ENCODE measurements around the gene TBC1D14. TPM values are rescaled to one million over a fixed set of nuclear protein-coding genes. Genes with fewer than 3 reads are reported as not detected.

Gene TBC1D14
- total RNA-seq, 4 donors from 2014 or later = 42.6 to 56.9 (median 54.0) TPM

GRCh38 chr4:6916069-6916586, 6.5 kb downstream of the TBC1D14 start:
- Histone ChIP-seq H3K27me3 (no peaks in the 10 kb centered on the region), H3K4me3 (no peak overlapping the region), H3K36me3 (no peaks in the 10 kb centered on the region), H3K27ac (peak overlapping the region; percentile 85 to 91 (median 86)), H3K9me3 (no peaks in the 10 kb centered on the region), H3K4me1 (peaks cover 37 to 88% (median 54%) of the 10 kb centered on the region in 4 donors)
- intact Hi-C loops (cut with DNase I; ENCODE audit: low total_unique reads) = no loop called here
- TF ChIP-seq POLR2AphosphoS5 (IDR thresholded peaks at IDR 0.05) (no peak), POLR2A (IDR thresholded peaks at IDR 0.05) (no peak), CTCF (IDR thresholded peaks at IDR 0.05) (no peak), EP300 (IDR thresholded peaks at IDR 0.05; ENCODE audit: low read depth) (no peak)
- 63 to 72% methylated on average over 7 to 12 of the region's 12 CpGs for WGBS, 2 donors (ENCODE audit: low coverage in 1 of 2)
- peak; percentile 41 for DNase-seq
- in situ Hi-C loops (cut with MboI; ENCODE audit: low pct_ligation_motif_present in 1 of 4, low pct_unique_long_range_greater_than_20kb in 1 of 4, low sequenced_read_pairs in 3 of 4) = no loop called here

GRCh38 chr4:6916587-6917460, 7.2 kb downstream of the TBC1D14 start:
- Histone ChIP-seq H3K4me1 (peaks cover 37 to 84% (median 52%) of the 10 kb centered on the region in 4 donors), H3K27ac (peak overlapping the region; percentile 85 to 91 (median 86)), H3K4me3 (peak overlapping the region in 2 of 4 donors; percentile 6 to 10), H3K36me3 (no peaks in the 10 kb centered on the region), H3K9me3 (no peaks in the 10 kb centered on the region), H3K27me3 (no peaks in the 10 kb centered on the region)
- TF ChIP-seq CTCF (IDR thresholded peaks at IDR 0.05) = no peak
- peak; percentile 57 to 85 (median 81) for TF ChIP-seq POLR2AphosphoS5 (IDR thresholded peaks at IDR 0.05)
- TF ChIP-seq POLR2A (IDR thresholded peaks at IDR 0.05) = peak; percentile 65
- peak; percentile 51 for TF ChIP-seq EP300 (IDR thresholded peaks at IDR 0.05; ENCODE audit: low read depth)
- peak; percentile 80 for DNase-seq
- in situ Hi-C loops (cut with MboI; ENCODE audit: low pct_ligation_motif_present in 1 of 4, low pct_unique_long_range_greater_than_20kb in 1 of 4, low sequenced_read_pairs in 3 of 4) (no loop called here), intact Hi-C loops (cut with DNase I; ENCODE audit: low total_unique reads) (no loop called here)
- 31 to 38% methylated on average over 2 to 15 of the region's 15 CpGs for WGBS, 2 donors (ENCODE audit: low coverage in 1 of 2)

GRCh38 chr4:6917461-6918271, 8.0 kb downstream of the TBC1D14 start:
- Histone ChIP-seq H3K27ac (peak overlapping the region; percentile 85 to 91 (median 86)), H3K9me3 (no peaks in the 10 kb centered on the region), H3K36me3 (no peaks in the 10 kb centered on the region), H3K27me3 (no peaks in the 10 kb centered on the region), H3K4me1 (peaks cover 37 to 76% (median 50%) of the 10 kb centered on the region in 4 donors), H3K4me3 (peak overlapping the region in 2 of 4 donors; percentile 6 to 10)
- in situ Hi-C loops (cut with MboI; ENCODE audit: low pct_ligation_motif_present in 1 of 4, low pct_unique_long_range_greater_than_20kb in 1 of 4, low sequenced_read_pairs in 3 of 4) = no loop called here
- TF ChIP-seq EP300 (IDR thresholded peaks at IDR 0.05; ENCODE audit: low read depth) (peak; percentile 86), POLR2A (IDR thresholded peaks at IDR 0.05) (peak; percentile 67), CTCF (IDR thresholded peaks at IDR 0.05) (peak; percentile 66 to 89 (median 78)), POLR2AphosphoS5 (IDR thresholded peaks at IDR 0.05) (peak; percentile 42 to 83 (median 68))
- intact Hi-C loops (cut with DNase I; ENCODE audit: low total_unique reads) = no loop called here
- peak; percentile 95 for DNase-seq
- WGBS, 2 donors (ENCODE audit: low coverage in 1 of 2) = 28% methylated on average over 5 to 18 of the region's 18 CpGs

GRCh38 chr4:6918338-6918737, 8.7 kb downstream of the TBC1D14 start:
- H3K36me3 ChIP-seq = no peaks in the 10 kb centered on the region
- peak overlapping the region; percentile 85 to 91 (median 86) for H3K27ac ChIP-seq
- intact Hi-C loops (cut with DNase I; ENCODE audit: low total_unique reads) = no loop called here
- H3K27me3 ChIP-seq = no peaks in the 10 kb centered on the region
- no peak for DNase-seq
- no peaks in the 10 kb centered on the region for H3K9me3 ChIP-seq
- H3K4me3 ChIP-seq = peak overlapping the region in 1 of 4 donors; percentile 7
- no peak for TF ChIP-seq CTCF (IDR thresholded peaks at IDR 0.05)
- peak in 1 of 3 donors; percentile 3 for TF ChIP-seq POLR2AphosphoS5 (IDR thresholded peaks at IDR 0.05)
- H3K4me1 ChIP-seq = peaks cover 37 to 70% (median 48%) of the 10 kb centered on the region in 4 donors
- 17 to 19% methylated on average over 3 to 7 of the region's 7 CpGs for WGBS, 2 donors (ENCODE audit: low coverage in 1 of 2)
- in situ Hi-C loops (cut with MboI; ENCODE audit: low pct_ligation_motif_present in 1 of 4, low pct_unique_long_range_greater_than_20kb in 1 of 4, low sequenced_read_pairs in 3 of 4) = no loop called here

All from transverse colon (tissue), 4 donors.